H1 (cell line): ENCODE measurements around the gene UHMK1. TPM values are rescaled to one million over a fixed set of nuclear protein-coding genes. Genes with fewer than 3 reads are reported as not detected.

Experiments used
- CTCF ChIA-PET: fragments of 300-600 bp; sonication (Branson Sonifier 250); formaldehyde crosslinking; loops from one replicate; lab custom pipeline; 2021; ENCODE audit not compliant: partially characterized antibody; lab: Charles Lee
- POLR2A ChIA-PET: fragments of 300-600 bp; sonication (Branson Sonifier 250); formaldehyde crosslinking; loops from one replicate; lab custom pipeline; 2021; ENCODE audit warnings: inconsistent platforms; ENCODE audit not compliant: partially characterized antibody; lab: Charles Lee
- DNase-seq, 2 experiments: peaks; one replicate each; pipeline versions ENCODE4 v3.0.0 to v3.0.0-alpha.2; 2010 to 2022; ENCODE audit warnings: low spot score in 2 of 2, low read depth in 1 of 2, mixed read lengths in 1 of 2
- FAIRE-seq: peaks from 2 replicates; lab custom pipeline; 2011; peaks lifted over from hg19 to GRCh38; lab: Jason Lieb, UNC
- H2AFZ ChIP-seq: 2 replicates; pipeline ENCODE4 v1.8.1; 2012; ENCODE audit warnings: low read length, inconsistent platforms
- H2AK5ac ChIP-seq: 2 replicates; pipeline ENCODE4 v1.6.1; 2013; ENCODE audit warnings: low read depth, low read length
- H2BK120ac ChIP-seq: replicated peaks from 2 replicates; pipeline ENCODE3; 2013; ENCODE audit warnings: low read depth, low read length, inconsistent platforms
- H2BK12ac ChIP-seq: 2 replicates; pipeline ENCODE4 v1.6.1; 2013; ENCODE audit warnings: low read depth, low read length
- H2BK15ac ChIP-seq: 2 replicates; pipeline ENCODE4 v1.6.1; 2013; ENCODE audit warnings: low read length
- H2BK20ac ChIP-seq: 2 replicates; pipeline ENCODE4 v1.6.1; 2013; ENCODE audit warnings: low read length
- H2BK5ac ChIP-seq: 2 replicates; pipeline ENCODE4 v1.6.1; 2013; ENCODE audit warnings: low read depth, low read length
- H3K14ac ChIP-seq: 2 replicates; pipeline ENCODE4 v1.6.1; 2013; ENCODE audit warnings: inconsistent platforms; ENCODE audit not compliant: insufficient read length
- H3K18ac ChIP-seq: 2 replicates; pipeline ENCODE4 v1.6.1; 2013; ENCODE audit warnings: low read length; ENCODE audit errors: extremely low read depth
- H3K23ac ChIP-seq: 2 replicates; pipeline ENCODE4 v1.6.1; 2013; ENCODE audit warnings: inconsistent platforms; ENCODE audit not compliant: insufficient read length
- H3K23me2 ChIP-seq: 2 replicates; pipeline ENCODE4 v1.6.1; 2013; ENCODE audit warnings: low read depth, low read length
- H3K27ac ChIP-seq: 2 replicates; pipeline ENCODE4 v1.6.1; 2011; ENCODE audit warnings: low read depth, low read length, inconsistent platforms
- H3K27me3 ChIP-seq, 4 experiments: replicated peaks in 1 of 4; 1 replicate in 1 of 4; 2 replicates in 3 of 4; pipeline versions ENCODE4 v1.6.1 to v1.8.1; 2011 to 2013; ENCODE audit warnings: low read length in 3 of 4, mild to moderate bottlenecking in 3 of 4, inconsistent platforms in 2 of 4, mixed read lengths in 2 of 4, moderate library complexity in 1 of 4; ENCODE audit not compliant: control insufficient read depth in 3 of 4, insufficient read depth in 3 of 4; ENCODE audit errors: extremely low read depth in 1 of 4
- H3K36me3 ChIP-seq, 4 experiments: 2 replicates each; pipeline versions ENCODE4 v1.6.1 to v1.8.1; 2011 to 2013; ENCODE audit warnings: mild to moderate bottlenecking in 4 of 4, low read length in 3 of 4, moderate library complexity in 2 of 4, control low read depth in 1 of 4, inconsistent platforms in 1 of 4; ENCODE audit not compliant: insufficient read depth in 4 of 4, control insufficient read depth in 2 of 4
- H3K4ac ChIP-seq: replicated peaks from 2 replicates; pipeline ENCODE3; 2013; ENCODE audit warnings: low read length, low read depth, mixed read lengths, inconsistent platforms; ENCODE audit not compliant: insufficient read length
- H3K4me1 ChIP-seq, 4 experiments: replicated peaks in 1 of 4; 1 replicate in 1 of 4; 2 replicates in 3 of 4; pipeline versions ENCODE4 v1.6.1 to v1.8.1; 2011 to 2013; ENCODE audit warnings: low read length in 3 of 4, inconsistent platforms in 2 of 4, mixed read lengths in 1 of 4; ENCODE audit not compliant: insufficient read depth in 4 of 4, control insufficient read depth in 3 of 4
- H3K4me2 ChIP-seq, 2 experiments: 2 replicates each; pipeline versions ENCODE4 v1.6.1 to v1.8.1; 2011 to 2013; ENCODE audit warnings: low read depth in 2 of 2, low read length in 2 of 2, control low read depth in 1 of 2, inconsistent platforms in 1 of 2, mild to moderate bottlenecking in 1 of 2; ENCODE audit not compliant: insufficient read depth in 1 of 2
- H3K4me3 ChIP-seq, 4 experiments: fragments of 200-600, 300-600 bp in 1 of 4; sonication (generic), shearing (Covaris generic), sonication (Bioruptor Twin) in 1 of 4; 2 replicates each; pipeline versions ENCODE4 v1.5.1 to v1.8.1; 2011 to 2016; ENCODE audit warnings: low read length in 4 of 4, low read depth in 3 of 4, control low read depth in 2 of 4, inconsistent platforms in 2 of 4, mild to moderate bottlenecking in 2 of 4, mixed read lengths in 1 of 4, moderate library complexity in 1 of 4; ENCODE audit not compliant: insufficient read depth in 2 of 4; ENCODE audit errors: extremely low read depth in 1 of 4
- H3K56ac ChIP-seq: replicated peaks from 2 replicates; pipeline ENCODE3; 2013; ENCODE audit warnings: low read depth, mild to moderate bottlenecking, mixed read lengths, low read length, inconsistent platforms; ENCODE audit not compliant: insufficient read length
- H3K79me1 ChIP-seq: 2 replicates; pipeline ENCODE4 v1.6.1; 2013; ENCODE audit warnings: low read depth, low read length, control low read depth
- H3K79me2 ChIP-seq, 2 experiments: 2 replicates each; pipeline versions ENCODE4 v1.6.1 to v1.8.1; 2012 to 2013; ENCODE audit warnings: low read length in 2 of 2, mild to moderate bottlenecking in 2 of 2, inconsistent platforms in 1 of 2; ENCODE audit not compliant: insufficient read depth in 2 of 2, control insufficient read depth in 1 of 2
- H3K9ac ChIP-seq, 4 experiments: replicated peaks in 1 of 4; 1 replicate in 1 of 4; 2 replicates in 3 of 4; pipeline versions ENCODE4 v1.6.1 to v1.8.1; 2011 to 2013; ENCODE audit warnings: low read depth in 3 of 4, low read length in 3 of 4, control low read depth in 2 of 4, mild to moderate bottlenecking in 2 of 4, moderate library complexity in 2 of 4, inconsistent platforms in 1 of 4; ENCODE audit errors: extremely low read depth in 1 of 4
- H3K9me3 ChIP-seq, 2 experiments: 2 replicates each; pipeline versions ENCODE4 v1.6.1 to v1.8.1; 2012 to 2013; ENCODE audit warnings: mild to moderate bottlenecking in 2 of 2, moderate library complexity in 2 of 2, control low read depth in 1 of 2, inconsistent platforms in 1 of 2, low read depth in 1 of 2, low read length in 1 of 2, mixed read lengths in 1 of 2; ENCODE audit not compliant: insufficient read depth in 2 of 2
- H4K20me1 ChIP-seq, 2 experiments: replicated peaks in 1 of 2; 2 replicates each; pipeline versions ENCODE3 to v1.8.1; 2011 to 2013; ENCODE audit warnings: inconsistent platforms in 2 of 2, low read length in 2 of 2, mild to moderate bottlenecking in 1 of 2; ENCODE audit not compliant: insufficient read depth in 2 of 2, control insufficient read depth in 1 of 2
- H4K5ac ChIP-seq: 2 replicates; pipeline ENCODE4 v1.6.1; 2013; ENCODE audit warnings: low read length, low read depth, mixed read lengths, inconsistent platforms; ENCODE audit not compliant: insufficient read length
- H4K8ac ChIP-seq: 2 replicates; pipeline ENCODE4 v1.8.0; 2013; ENCODE audit warnings: mild to moderate bottlenecking, moderate library complexity, low read length, inconsistent platforms; ENCODE audit not compliant: insufficient read depth; ENCODE audit errors: extremely low read depth
- H4K91ac ChIP-seq: replicated peaks from 2 replicates; pipeline ENCODE3; 2013; ENCODE audit warnings: low read length, mixed read lengths, inconsistent platforms; ENCODE audit not compliant: insufficient read length
- NRF1 ChIP-seq: IDR thresholded peaks from 2 replicates; pipeline ENCODE4 v1.6.1; 2011; ENCODE audit warnings: mild to moderate bottlenecking, low read depth, low read length, improper control_type of control experiment
- TAF7 ChIP-seq: optimal IDR thresholded peaks from 2 replicates; pipeline ENCODE3; 2011; ENCODE audit warnings: low read depth, mild to moderate bottlenecking, inconsistent platforms, low read length, moderate library complexity, borderline replicate concordance
- WGBS, 2 experiments: shearing (Covaris generic) in 1 of 2; methylation state at CpG; one replicate each; pipeline versions ENCODE4 v1.1.6 to v1.1.7; 2013 to 2015; ENCODE audit warnings: low lambda C conversion rate in 2 of 2, mixed read lengths in 2 of 2, inconsistent platforms in 1 of 2, low coverage in 1 of 2, missing lambda C conversion rate in 1 of 2; ENCODE audit not compliant: insufficient replicate concordance in 2 of 2, insufficient coverage in 1 of 2, insufficient read length in 1 of 2; ENCODE audit errors: extremely low coverage in 1 of 2, missing lambda C conversion rate in 1 of 2; 5-methylcytosine and 5-hydroxymethylcytosine counted together
- polyA plus RNA-seq, 7 experiments: library from polyadenylated mRNA; depleted of rRNA in 3 of 7; stranded (reverse) in 5 of 7; unstranded in 2 of 7; fragments of >200 nt in 5 of 7; fragments of 200-250 nt in 2 of 7; gene quantifications; 1 replicate in 5 of 7; 2 replicates in 1 of 7; 4 replicates in 1 of 7; pipeline versions ENCODE4 v1.2.1 to v1.2.3, GENCODE V29; 2011 to 2013; ENCODE audit warnings: missing spikeins in 2 of 7, mixed read lengths in 2 of 7
- total RNA-seq: library from RNA; stranded (reverse); fragmentation: NEBNext Ultra II Directional; extraction: Animal tissue kit (Norgen Biotek cat#: 25700); gene quantifications from 2 replicates; pipeline ENCODE4 v1.2.1, GENCODE V29; 2021

The UHMK1 gene
- total and polyA plus RNA-seq, 2 of the 8 experiments (the other 6 are each of a cell fraction or from before 2014, with no cell fraction given), result 4.6 to 16.1 TPM

DNA sequence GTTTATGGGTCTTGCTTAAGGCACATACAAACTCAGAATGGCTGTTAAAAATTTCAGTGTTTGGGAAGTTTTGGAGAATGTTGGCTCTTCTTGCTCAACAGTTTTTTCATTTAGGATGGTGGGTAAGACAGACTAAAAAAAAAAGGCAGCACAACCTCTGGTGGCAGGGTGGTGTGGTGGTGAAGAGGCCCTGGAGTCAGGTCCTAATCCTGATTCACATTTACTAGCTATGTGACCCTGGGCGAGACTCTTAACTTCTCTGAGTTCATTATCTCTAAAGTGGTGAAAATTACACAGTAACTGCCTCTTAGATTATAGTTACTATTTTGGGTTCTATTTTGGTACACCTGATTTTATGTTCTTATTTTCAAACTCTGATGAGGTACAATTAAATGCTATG, 75.5 kb downstream of the UHMK1 start:
- 100% methylated on average over 1 of the region's 1 CpG; no CpG with 5 or more reads in 1 of the 2 experiments for WGBS, 2 experiments
- Histone ChIP-seq H3K14ac (no peak overlapping the region), H3K23me2 (no peaks in the 10 kb centered on the region), H2BK12ac (no peak overlapping the region), H3K4me3 (no peak overlapping the region), H3K18ac (no peak overlapping the region), H3K27me3 (no peaks in the 10 kb centered on the region), H3K4ac (no peak overlapping the region), H3K4me1 (no peaks in the 10 kb centered on the region), H3K79me2 (no peaks in the 10 kb centered on the region), H2AK5ac (no peak overlapping the region), H3K9me3 (no peaks in the 10 kb centered on the region), H3K9ac (no peak overlapping the region), H3K23ac (no peak overlapping the region), H2AFZ (no peak overlapping the region), H2BK5ac (no peak overlapping the region), H3K56ac (no peak overlapping the region), H2BK15ac (no peak overlapping the region), H2BK120ac (no peak overlapping the region), H4K8ac (no peak overlapping the region), H3K36me3 (no peaks in the 10 kb centered on the region), H3K4me2 (no peak overlapping the region), H3K79me1 (no peaks in the 10 kb centered on the region), H3K27ac (no peak overlapping the region), H4K91ac (no peak overlapping the region), H4K20me1 (no peaks in the 10 kb centered on the region), H4K5ac (no peak overlapping the region), H2BK20ac (no peak overlapping the region)
- CTCF ChIA-PET, result interaction anchor here (1.1 to 1.7 kb wide), 3 partner anchors 12 to 742 kb away, joined by 4 read pairs; no protein-coding TSS in a partner anchor
- DNase-seq (no peak), FAIRE-seq (no peak)
- POLR2A ChIA-PET, result no interaction called here
- no peak for TF ChIP-seq TAF7
- TF ChIP-seq NRF1, result no peak
